HG03196 (cell line): Measurements from ENCODE around the gene SLC34A1.
"Not testable (repeated sequence)": the region's sequence is repeated elsewhere in the genome, so short reads cannot be mapped to it uniquely, and the experiment has no call there.

Experiments used
- ATAC-seq: cut with Tn5 transposase; IDR thresholded peaks from one replicate; pipeline ENCODE4 v1.9.1; 2021; ENCODE audit not compliant: unreplicated experiment

The SLC34A1 gene

DNA sequence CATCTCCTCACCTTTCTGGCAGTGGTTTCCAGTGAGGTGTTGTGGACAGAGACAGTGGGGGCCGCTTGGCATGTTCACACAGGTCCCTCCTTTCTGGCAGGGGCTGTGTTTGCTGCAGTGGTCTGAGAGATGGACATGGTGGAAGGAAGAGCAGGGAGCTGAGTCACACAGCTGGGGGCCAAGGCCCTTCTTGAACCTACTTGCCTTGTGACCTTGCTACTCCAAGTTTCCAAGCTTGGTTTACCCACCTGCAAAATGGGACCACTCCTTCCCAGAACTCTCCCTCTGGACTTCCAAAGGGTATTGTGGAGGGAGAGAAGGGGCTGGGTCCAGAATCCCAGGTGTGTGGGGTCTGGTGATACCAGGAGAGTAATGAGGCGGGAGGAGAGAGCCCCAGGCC, 21.1 kb downstream of the SLC34A1 start:
- no peak for ATAC-seq

DNA sequence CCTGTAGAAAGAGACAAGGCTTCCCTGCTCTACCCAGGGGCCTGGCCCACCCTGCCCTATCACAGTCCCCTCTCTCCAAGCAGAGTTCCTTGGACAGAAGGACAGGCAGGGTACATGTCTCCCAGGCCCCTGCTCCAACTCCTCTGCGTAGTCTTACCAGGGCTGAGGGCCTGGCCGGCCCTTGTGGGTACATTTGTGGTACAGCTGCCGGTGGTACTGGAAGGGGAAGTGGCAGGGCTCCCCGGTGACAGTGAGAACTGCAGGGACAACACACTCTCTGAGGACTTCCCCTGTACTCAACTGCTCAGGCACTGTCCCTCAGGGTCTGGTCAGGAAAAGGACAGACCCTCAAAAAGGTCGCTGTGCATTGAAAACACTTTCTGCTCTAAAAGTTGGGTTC, 21.6 kb downstream of the SLC34A1 start:
- no peak for ATAC-seq

DNA sequence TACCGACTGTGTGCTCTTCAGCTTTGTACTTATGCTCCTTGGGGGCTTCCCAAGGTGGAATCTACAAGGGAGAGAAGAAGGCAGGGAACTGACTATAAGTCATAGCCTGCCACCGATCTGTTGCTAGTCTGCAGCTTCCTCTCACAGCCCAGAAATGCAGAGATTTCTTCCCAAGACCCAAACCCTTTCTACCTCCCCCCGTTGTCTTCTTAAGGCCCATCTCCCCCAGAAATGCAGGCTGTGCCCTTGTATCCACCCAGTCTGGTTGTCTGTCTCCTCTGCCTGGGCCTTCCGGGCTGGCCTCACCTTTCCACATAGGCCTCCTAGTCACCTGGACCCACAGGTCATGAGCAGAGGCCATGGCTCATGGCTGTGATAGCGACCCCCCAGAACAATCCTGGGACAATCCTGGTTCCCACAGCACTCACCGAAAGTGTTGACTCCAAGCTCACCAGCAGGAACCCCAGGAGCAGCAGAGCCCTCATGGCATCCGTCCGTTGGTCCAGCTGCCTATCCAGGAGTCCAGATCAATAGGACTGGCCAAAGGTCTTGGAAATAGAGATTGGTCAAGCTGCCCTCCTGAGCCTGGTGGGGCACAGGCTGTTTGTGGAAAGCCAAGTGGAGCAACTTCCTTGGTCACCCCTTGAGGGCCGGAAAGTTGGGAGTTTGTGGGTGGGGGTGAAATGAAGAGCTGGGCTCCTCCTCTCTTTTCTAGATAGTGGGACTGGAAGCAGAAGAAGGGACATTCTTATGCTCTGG, 25.0 kb downstream of the SLC34A1 start, which contains the start of gene F12:
Gene F12 (minus strand): TSS at position 522 of the 759 bp plus-strand sequence. CDS start 37 bp downstream, at position 485.
- ATAC-seq = no peak

DNA sequence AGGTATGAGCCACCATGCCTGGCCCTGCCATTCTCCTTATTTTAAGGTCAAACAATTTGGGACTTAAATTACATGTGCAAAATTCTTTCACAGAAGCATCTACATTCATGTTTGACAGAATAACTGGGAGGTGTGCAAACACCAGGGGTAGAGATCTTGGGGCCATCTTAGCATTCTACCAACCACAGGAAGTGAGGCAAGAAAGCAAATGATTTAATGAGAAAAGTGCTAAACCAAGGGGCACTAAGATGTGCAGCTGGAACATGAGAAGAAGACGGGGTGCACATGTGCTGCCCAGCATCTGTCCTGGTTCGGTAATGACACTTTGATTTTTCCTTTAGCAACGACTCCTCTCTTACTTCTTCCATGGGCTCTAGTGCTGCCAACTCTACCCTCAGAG, 26.3 kb downstream of the SLC34A1 start:
- no peak for ATAC-seq

DNA sequence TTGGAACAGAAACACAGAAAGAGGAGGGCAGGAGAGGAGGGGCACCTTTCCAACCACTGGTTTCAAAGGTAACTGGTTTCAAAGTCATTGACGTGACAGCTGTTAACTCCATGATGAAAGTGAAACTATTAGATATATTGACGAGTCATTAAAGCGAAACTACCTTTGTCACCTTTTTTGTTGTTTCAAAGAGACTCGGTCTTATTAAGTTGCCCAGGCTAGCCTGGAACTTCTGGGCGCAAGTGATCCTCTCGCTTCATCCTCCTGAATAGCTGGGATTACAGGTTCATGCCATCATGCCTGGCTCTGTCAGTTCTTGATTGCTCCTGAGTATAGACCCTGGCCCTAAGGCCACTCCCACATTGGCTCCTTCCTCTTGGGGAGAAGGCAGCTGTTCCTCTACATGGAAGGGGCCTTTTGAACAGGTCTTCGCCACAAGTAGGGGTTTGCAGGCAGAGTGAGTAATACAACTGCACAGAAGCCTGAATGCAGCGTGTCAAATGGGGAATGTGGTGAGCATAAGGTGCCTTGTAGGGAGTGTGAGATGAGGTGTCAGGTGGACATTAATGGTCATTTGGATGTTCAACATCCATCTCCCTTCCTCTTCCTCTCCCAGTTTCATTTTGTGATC, 28.5 kb downstream of the SLC34A1 start:
- peak; percentile 69 for ATAC-seq

DNA sequence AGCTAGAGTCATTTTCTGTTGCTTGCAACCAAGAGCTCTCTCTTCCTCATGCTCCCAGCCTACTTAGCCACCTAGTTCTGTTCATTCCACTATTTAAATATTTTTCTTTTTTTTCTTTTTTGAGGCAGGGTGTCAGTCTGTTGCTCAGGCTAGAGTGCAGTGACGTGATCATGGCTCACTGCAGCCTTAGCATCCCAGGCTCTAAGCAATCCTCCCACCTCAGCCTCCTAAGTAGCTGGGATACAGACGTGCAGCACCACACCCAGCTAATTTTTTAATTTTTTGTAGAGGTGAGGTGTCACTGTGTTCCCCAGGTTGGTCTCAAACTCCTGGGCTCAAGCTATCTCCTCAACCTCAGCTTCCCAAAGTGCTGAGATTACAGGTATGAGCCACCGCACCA, 30.2 kb downstream of the SLC34A1 start:
- ATAC-seq = no peak

DNA sequence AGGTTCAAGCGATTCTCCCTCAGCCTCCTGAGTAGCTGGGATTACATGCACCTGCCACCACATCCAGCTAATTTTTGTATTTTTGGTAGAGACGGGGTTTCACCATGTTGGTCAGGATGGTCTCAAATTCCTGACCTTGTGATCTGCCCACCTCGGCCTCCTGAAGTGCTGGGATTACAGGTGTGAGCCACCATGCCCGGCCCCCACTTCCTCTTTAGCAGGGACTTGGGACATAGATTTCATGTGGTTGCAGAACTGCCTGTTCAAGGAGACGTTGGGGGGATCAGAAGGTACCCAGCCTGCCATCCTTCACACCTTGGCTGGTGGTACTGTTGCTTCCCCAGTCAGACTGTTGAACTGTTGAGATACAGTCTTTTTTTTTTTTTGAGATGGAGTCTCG, 32.8 kb downstream of the SLC34A1 start:
- not testable (repeated sequence) for ATAC-seq

DNA sequence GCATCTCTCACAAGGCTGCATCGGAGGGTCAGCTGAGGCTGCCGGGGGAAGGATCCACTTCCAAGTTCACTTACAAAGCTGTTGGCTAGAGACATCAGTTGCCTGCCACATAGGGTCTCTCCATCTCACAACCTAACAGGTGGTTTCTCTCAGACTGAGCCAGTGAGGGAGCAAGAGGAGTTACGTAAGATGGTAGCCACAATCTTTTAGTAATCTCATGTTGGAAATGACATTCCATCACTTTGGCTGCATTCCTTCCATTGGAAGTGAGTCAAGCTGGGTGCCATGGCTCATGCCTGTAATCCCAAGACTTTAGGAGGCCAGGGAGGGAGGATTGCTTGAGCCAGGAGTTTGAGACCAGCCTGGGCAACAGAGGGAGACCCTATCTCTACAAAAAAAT, 34.8 kb downstream of the SLC34A1 start:
- no peak for ATAC-seq

DNA sequence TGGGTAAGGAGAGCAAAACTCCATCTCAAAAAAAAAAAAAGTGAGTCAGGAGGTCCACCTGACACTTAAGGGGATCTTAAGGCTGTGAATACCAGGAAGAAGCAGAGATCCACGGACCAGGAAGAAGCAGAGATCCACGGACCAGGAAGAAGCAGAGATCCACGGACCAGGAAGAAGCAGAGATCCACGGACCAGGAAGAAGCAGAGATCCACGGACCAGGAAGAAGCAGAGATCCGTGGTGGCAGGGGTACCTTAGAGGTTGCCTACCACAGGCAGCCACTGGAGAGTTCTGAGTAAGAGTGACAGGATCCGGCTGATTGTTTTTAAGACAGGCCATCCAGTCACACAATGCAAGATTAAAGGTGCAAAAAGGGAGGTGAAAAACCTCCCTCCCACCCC, 36.2 kb downstream of the SLC34A1 start:
- ATAC-seq = not testable (repeated sequence)

DNA sequence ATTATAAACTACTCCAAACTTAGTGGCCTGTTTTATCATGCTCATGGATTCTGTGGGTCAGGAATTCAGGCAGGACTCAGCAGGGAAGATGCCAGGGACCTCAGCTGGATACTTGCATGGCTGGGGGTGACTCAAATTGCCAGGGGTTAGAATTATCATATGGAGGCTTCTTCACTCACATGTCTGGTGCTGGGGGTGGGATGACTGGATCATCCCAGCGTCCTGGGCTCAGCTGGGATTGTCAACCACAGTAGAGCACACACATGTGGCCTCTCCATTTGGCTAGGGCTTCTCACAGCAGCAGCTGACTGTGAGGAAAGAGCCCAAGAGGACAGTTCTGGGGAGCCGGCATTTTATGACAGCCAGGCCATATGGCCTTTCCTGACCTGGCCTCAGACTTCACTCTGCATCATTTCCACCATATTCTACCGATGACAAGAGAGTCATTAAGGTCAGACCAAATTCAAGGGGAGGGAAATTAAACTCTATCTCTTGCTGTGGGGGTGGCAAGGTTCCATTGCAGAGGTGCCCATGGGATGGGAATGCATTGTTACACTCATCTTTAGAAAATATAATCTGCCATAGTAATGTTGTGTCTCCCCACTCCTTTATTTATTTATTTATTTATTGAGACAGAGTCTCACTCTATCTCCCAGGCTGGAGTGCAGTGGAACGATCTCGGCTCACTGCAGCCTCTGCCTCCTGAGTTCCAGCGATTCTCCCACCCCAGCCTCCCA, 37.0 kb downstream of the SLC34A1 start:
- no peak for ATAC-seq

DNA sequence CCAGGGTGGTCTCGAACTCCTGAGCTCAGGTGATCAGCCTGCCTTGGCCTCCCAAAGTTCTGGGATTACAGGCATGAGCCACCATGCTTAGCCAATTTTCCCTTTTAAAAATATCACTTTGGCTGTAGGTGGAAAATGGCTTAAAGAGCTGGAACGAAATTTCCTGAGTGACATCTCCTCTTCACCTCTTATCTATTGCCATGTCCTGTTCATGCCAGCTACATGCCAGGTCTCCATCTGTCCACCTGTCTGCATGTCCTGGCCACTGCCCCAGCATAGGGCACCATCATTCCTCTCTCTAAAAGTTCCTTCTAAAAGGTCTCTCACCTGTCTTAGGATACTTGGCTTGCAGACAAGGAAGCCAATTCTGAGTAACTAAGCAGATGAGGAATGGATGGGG, 39.4 kb downstream of the SLC34A1 start:
- no peak for ATAC-seq

DNA sequence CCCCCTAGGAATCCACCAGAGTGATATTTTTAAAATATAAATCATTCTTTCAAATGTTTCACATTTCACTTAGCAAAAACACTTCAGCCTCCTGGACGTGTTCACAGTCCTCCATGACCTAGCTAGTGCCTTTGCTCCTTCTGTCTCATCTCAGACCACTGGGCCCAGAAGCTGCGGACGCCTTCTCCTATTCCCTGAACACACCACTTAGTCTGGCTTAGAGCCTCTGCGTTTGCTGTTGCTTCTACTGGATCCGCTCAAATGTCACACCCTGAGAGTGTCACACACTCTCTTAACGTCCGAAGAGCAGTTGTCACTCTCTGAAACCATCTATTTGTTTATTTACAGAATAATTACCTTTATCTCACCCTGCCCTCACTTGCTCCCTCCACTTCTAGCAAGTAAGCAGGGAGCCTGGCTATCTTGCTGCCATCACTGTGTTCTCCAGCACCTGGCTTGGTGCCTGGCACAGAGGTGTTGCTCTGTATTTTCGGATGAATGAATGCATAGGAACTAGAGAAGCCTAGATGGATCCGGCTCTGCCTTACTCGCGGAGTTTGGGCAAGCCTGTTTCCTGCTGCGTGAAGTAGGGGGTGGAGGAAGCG, 41.1 kb downstream of the SLC34A1 start:
- no peak for ATAC-seq

DNA sequence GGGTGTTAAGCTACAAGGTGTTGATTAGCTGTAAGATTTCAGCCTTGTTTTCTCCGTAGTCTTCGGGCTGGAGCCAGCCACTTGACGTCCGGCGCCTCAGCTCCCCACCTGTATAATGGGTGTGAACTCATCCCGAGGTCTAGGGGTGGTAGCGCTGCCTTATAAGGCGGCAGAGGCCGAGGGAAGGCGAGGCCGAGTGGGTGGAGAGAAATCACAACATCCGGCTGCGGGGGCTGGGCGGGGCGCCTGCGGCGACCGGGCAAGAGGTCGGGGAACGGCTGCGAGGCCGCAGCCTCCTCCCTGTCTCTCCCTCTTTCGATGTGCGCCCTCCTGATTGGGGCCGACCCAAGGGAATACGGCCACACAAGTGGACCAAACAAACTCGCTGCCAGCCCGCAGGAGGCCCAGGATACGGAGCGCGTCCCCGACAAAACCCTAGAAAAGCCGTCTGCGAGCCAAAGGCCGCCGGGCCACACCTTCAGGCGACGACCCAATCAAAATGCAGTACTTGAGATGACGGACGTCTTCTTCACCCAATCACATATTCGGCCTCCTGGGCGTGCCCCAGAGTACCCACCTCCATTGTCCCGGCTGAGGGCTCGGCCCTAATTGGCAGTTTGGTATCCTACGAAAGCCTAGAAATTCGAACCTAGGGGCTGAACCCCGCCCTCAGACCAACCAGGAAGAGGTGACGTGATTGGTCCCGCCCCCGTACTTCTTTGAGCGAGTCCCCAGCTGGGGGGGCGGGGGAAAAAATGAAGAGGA, 41.7 kb downstream of the SLC34A1 start:
- ATAC-seq = peak; percentile 78

DNA sequence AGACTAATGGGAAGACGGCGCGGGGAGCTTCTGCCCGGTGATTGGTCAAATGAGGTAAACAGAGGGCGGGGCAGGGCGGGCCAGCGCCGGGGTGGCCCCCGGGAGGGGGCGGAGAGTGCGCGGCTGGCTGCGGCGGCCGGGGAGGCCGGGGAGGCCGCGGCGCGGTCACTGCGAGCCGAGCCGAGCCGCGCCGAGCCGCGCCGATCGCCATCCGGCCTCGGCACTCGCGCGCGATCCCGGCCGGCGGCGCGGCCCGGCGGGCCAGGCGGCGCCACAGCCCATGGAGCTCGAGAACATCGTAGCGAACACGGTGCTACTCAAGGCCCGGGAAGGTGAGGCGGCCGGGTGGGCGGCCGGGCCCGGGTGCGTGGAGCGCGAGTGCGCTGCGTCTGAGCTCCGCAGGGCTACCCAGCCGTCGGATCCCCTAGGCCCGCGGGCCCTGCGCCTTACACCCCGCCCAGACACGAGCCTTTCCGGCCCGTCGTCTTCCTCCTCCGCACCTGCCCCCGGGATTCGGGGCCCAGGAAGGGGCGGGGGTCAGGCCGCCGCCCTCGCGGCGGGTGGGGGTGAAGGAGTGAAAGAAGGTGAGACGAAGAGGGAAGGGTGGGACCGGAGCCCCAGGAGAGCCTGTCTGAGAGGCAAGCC, 42.5 kb downstream of the SLC34A1 start, which contains the start of gene GRK6:
Gene GRK6 (plus strand): TSS at position 111 of the 645 bp plus-strand sequence. CDS start 170 bp downstream, at position 281.
- peak; percentile 6 for ATAC-seq

DNA sequence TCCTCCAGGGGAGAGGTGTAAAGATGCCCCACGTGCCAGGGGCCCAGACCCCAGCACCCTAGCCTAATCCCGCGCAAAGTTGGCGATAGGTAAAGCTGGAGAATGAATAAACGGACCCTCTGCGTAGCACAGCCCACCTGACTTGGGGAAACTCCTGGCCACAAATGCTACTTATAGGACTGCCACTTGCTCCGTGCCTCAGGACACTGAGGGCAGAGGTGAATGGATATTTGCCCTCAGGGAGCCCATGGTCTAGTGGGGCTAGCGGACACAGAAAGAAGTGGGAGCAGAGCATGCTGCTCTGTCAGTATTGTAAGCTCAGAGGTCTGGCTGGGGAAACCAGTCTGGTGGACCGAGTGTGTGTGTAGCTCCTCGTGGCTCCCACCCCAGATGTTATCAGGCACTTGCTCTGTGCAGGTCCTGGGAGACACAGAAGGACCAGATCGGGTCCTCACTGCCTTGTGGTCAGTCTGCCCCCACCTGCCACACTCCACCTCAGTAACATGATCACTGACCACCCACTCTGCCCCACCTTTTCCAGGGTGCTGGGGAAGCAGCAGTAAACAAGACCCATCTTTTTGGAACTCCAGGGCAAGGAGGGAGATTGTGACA, 43.1 kb downstream of the SLC34A1 start:
- ATAC-seq = no peak

DNA sequence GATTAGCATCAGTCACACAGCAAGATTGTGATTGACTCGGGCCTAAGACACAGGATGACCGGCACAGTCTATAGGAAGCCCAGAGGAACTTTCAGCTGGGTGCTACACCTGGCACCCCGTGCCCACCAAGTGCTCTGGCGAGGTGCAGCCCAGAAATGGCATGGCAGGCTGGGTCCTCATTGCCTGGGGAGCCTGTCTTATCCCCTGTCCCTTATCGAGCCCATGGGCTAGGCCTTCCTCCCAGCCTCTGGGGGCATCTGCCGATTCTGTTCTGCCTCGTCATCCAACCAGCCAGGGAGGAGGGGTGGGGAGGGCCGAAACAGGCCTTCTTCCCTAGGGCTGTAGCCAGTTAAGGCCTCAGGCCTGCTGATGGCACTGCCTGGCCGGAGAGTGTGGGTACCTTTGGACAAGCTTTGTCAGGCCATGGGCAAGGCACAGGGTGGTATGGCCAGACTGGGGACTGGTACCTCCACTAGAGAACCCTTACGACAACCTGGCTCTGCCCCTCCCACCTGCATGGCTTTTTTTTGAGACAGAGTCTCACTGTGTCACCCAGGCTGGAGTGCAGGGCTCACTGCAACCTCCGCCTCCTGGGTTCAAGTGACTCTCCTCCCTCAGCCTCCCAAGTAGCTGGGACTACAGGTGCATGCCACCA, 43.8 kb downstream of the SLC34A1 start:
- ATAC-seq = no peak

DNA sequence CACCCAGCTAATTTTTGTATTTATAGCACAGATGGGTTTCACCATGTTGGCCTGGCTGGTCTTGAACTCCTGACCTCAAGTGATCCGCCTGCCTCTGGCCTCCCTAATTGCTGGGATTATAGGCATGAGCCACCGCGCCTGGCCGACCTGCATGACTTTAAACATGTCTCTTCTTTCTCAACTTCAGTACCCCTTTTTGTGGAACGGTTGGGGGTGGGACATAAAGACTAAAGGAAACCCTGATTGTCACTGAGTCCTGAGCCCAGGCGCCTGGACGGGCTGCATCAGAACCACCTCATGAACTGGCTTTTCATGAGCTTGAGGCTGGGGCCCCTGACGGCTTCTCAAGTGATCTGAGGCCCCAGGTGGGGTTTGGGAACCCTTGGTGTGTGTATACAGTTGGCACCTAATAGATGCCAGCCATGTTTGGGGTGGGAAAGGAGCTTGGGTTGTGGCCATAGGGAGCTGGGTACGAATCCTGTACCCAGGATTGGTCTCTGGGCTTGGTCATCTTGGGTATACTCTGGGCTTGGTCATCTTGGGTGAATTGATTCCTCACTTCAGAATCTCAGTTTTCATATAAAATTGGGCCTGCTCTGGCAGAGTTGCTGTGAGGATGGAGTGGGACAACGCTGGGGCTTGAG, 44.5 kb downstream of the SLC34A1 start:
- no peak for ATAC-seq

DNA sequence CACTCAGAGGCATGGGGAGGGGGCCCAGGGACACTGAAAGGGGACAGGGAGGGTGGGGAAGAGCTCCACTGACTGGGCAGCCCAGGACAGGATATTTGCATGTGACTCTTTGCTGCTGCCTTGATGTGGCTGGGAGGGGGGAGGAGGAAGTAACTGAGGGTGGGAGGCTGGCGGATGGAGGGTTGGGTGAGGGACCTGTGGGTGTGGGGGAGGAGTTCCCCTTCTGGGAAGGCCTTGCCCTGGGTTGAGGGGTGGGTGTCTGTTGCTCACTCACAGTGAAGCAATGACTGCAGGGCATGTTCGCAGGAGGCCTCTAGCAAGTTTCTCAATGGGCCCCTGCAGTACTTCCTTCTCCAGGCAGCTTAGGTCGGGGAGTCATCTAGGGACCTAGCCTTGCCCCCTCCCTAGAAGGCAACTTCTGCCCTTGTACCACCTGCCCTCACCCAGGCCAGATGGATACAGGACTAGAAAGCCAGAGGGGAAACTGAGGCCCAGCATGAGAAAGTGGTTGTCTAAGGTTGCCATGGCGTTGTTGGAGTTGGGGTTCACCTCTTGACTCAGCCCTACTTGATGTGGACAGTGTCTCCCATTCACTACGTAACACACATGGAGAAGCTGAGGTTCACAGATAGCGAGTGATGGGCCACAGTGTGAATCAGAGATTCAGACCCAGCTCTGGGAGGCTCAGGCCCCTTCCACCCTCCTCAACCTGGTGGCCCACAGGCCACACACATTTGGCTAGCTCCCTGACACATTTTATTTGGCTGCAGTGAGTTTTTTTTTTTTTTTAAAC, 45.2 kb downstream of the SLC34A1 start:
- no peak for ATAC-seq
